Measurements from ENCODE around the gene SLC10A4.

The SLC10A4 gene

DNA sequence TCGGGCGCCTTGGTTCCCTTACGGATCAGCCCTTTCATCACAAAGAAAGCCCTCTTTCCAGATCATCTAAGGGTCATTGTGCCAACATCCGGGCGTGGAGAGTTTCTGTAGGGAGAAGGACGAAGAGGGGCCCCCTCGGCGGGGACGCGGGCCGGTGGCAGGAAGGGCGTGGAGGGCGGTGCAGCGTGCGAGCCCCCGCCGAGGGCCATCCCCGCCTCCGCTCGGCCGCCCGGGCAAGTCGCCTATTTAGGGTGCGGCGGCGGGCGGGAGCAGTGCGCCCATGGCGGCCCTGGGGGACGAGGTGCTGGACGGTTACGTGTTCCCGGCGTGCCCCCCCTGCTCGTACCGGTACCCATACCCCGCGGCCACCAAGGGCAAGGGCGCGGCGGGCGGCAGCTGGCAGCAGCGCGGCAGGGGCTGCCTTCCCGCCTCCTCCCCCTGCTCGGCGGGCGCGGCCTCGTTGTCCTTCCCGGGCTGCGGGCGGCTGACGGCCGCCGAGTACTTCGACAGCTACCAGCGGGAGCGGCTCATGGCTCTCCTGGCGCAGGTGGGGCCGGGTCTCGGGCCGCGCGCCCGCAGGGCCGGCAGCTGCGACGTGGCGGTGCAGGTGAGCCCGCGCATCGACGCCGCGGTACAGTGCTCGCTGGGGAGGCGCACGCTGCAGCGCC, 7.0 kb downstream of the SLC10A4 start, which contains the start of gene ZAR1:
Gene ZAR1, plus strand, starts transcription at position 241 of the 668 bp plus-strand sequence. Its CDS starts 40 bp downstream, at position 281.
- no peak for DNase-seq (ENCODE audit: low read depth)

DNA sequence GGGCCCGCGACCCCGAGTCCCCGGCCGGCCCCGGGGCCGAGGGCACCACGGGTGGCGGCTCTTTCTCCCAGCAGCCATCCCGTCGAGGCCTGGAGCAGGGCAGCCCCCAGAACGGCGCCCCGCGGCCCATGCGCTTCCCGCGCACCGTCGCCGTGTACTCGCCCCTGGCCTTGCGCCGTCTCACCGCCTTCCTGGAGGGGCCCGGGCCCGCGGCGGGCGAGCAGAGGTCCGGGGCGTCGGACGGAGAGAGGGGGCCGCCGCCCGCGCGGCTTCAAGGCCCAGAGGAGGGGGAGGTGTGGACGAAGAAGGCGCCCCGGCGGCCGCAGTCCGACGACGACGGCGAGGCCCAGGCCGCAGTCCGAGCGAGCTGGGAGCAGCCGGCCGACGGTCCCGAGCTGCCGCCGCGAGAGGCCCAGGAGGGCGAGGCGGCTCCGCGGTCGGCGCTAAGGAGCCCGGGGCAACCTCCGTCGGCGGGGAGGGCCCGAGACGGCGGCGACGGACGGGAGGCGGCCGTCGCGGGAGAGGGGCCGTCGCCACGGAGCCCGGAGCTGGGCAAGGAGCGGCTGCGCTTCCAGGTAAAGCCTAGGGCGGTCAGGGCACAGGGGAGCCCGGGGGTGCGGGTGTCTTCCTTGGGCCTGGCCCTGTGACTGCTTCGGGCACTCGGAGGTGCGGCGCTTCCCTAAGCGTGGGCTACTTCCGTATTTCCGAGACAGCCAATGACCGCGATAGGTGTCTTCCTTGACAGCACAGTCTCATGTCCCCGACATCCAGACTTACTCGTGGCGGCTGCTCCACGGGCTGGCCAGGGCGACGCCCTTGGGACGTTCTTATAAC, 7.8 kb downstream of the SLC10A4 start:
- DNase-seq (ENCODE audit: low read depth): no peak

DNA sequence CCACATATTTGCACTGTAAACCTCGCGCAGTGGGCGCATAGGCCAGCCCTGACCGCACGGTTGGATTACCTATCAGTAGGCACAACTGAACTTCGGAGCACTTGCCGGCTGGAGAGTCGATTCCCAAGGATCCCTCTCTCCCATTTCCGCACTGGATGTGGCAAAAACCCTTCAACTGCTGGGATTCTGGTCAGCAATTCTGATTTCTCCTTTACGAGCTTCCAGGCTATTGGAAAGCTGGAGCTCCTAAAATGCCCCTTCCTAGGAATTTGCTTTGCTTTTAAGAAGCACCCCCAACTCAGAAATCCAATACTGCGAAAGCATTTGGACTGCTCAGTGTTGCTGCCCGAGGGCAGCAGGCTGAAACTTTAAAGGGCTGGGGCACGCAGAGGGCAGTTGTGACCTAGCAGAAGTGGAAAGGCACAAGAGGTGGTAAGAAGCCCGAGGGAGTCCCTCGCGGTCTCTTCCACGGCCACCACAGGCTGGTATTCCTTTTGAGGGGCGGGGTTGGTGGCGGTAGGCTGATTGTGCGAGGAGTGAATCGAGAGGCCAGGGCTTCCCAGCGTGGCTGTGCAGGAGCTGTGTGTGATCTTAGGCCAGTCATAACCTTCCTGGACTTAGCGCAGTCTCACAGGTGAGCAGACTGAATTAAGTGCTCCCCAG, 8.5 kb downstream of the SLC10A4 start:
- DNase-seq (ENCODE audit: low read depth): no peak

DNA sequence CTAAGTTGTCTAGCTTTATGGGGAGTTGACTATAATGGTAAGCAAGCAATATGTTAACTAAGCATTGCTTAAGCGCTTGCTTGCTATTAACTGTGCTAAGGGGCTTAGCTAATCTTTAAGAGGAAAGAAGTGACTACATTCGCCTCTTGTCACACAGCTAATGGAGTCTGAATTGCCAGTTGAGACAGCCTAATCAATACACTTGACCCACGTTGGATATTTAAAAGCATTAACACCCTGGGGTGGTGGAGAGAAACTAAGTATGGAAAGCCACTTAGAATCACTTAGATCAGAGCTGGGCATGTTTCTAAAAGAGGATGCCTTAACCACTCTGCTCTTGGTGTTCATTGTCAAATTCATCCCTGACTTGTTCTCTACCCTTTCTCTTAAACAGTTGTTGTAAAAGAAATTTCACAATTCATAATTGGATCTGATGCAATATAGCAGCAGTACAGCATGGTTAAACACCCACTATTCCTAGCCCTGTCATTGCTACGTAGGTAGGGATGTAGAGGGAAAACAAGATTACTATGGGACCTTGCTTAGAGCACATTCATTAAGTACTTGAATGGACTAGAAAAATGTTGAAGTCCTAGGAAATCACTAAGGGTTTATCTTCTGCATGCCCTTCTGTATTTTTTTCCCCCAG, 10.4 kb downstream of the SLC10A4 start:
- DNase-seq (ENCODE audit: low read depth): no peak

DNA sequence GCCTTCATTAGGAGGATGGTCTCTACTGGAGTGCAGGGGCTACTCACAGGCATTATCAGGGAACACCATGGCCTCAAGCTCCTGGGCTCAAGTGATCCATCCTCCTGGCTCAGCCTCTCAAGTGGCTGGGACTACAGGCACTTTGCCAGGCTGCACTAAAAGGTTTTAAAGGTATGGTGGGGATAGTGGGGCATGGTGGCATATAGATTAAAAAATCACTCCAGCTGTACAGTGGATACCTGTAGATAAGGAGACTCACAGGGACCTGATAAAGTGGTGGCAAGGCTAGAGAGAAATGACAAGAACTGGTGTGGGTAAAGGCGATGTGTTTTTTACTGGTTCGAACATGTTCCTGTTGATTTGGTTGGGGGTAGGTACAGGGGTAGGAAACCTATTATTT, 12.8 kb downstream of the SLC10A4 start:
- DNase-seq (ENCODE audit: low read depth): no peak

DNA sequence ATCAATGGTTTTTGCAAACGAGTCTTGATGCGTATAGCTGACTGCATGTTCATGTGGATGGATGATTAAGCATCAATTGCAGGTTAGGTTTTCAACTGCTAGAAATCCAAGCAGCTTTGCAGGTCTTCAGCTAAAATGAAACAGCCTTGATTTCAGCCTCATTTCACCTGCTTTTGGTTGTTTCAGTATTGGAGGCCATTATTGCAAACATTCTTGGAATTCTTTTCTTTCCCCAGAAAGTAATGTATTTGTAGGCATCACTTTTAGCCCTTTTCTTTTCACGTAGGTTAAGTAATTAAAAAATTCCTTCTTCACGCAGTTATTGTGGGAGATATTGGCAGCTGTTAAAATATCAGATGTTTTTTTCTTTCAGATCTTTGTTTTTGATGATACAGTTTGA, 15.8 kb downstream of the SLC10A4 start:
- no peak for DNase-seq (ENCODE audit: low read depth)

DNA sequence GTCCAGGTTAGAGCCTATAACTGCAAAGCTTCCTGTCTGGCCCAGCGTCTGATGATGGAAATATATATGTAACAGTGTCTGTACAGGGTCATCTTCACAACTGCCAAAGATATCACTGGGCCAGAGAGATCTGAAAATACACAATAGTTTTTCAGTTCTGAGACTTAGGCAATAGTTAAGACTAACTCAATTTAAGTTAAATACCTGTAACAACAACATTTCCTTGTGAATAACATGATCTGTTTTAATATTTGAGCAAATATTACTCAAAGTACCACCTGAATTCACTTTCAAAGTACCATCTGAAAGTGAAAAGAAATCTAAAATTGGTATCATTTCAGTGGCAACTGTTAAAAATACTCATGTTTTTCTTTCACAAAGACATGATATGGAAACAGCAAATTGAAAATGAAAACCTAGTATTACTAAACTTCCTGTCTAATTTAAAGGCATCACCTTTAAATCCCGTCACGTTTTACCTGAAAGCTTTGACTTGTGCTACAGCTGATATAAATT, 16.5 kb downstream of the SLC10A4 start:
- no peak for DNase-seq (ENCODE audit: low read depth)

DNA sequence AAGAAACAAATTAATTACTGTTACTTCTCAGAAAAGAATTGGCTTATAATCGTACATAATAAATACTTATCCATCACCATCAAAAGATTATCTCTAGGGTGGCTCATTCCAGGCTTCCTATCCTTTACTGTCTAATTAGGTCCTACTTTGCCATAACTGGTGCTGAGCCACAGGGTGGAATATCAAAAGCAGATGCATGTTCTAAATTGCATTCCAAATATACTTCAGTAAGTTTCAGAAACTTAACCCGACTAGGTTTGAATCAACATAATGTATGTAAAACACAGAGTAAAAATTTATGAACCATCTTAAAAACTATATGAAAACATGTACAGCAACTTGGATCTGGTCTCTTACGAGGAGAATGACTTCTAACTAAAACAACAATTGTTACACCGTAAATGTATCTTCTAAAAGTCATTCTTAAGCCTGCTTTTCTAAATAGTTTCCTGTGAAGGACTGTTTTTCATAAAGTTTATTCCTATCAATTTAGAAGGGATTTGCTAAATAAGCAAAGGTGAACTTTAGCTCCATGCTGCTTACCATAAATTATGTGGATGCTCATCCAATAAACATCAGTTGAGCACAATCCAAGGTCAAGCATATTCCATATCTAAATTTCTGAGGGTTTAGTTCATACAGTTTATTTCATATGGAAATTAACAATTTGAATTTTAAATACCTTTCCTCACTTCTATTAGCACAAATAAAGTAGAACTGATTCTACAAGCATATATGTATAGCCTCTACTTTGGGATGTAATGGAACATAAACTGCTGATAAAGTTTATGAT, 20.3 kb downstream of the SLC10A4 start:
- no peak for DNase-seq (ENCODE audit: low read depth)

DNA sequence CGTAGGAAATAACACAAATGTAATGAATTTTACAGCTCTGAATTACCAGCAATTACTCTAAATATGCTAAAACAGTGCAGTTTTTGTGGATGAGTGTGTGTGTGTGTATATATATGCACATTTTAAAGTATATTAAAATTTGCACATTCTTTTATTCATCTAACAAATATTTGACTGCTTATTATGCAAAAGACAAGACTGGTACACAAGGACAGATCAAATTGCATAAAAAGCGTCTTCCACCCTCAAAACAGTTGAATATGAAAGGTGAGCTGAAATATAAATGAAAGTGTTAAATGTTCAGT, 20.8 kb downstream of the SLC10A4 start:
- no peak for DNase-seq (ENCODE audit: low read depth)

DNA sequence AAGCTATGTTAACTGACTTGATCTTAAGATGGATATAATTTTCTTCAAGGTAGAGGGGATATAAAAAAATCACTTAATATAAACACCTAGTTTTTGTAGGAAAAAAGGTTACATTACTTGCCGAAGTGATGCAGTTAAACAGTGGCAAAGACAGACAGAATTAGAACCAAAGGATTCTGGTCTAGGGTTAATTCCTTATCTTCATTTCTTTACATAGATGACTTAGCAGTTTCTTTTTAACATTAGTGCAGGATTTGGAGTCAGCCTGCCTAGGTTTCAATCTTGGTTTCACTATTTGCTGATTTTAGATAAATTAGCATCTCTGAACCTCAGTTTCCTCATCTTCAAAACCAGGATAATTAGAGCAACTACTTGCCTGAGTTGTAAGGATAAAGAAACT, 21.2 kb downstream of the SLC10A4 start:
- DNase-seq (ENCODE audit: low read depth): no peak

DNA sequence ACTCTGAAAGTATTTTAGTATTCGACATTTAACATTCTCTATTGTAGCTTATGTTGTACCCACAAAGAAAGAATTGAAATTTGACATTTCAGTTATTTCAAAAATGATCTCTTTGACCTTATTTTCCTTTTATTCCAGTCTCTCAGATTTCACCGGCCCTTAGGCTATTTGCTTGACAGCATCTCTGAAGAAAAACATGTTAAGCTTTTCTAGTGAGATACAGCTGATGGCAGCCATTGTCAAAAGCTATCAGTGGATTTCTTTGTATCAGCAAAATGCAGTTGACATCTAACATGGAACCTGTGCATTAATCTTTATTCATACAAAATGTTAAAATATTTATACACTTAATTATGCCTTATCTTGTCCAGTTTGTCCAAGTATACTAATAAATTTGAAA, 23.6 kb downstream of the SLC10A4 start:
- no peak for DNase-seq (ENCODE audit: low read depth)

DNA sequence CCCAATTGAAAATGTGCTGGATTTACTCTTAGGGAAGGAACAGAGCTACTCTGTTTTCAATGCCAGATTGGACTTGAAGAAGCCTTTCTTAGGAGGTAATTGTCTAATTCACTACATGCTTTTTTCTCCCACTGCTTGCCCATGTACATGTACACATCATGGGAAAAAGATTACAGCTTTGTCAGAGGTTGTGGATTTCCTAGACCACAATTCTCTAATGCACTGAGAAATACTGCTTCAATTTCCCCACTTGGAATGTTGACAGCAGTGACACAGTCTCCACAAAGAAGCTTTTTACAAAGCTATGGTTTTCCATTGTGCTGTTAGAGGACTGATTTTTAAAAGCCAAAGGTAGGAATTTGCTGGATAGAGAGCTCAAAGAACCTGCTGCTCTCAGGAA, 26.4 kb downstream of the SLC10A4 start:
- no peak for DNase-seq (ENCODE audit: low read depth)

DNA sequence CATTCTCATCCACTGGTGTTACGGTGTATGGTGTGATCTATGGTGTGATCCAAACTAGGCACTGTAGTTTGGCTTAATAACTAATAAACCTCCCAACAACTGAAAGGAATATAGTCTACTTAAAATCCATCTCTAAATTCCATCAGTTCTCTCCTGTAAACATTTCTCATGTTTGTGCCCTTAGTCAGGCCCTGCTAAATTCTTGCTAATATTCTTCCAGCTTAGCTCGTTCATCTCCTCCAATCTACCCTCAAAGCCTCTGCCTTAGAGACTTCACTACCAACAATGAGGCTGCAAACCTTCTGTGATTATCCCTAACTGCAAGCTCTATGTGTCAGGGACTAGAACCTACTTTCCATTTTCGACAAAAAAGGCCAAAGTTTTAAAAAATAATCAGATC, 35.0 kb downstream of the SLC10A4 start:
- no peak for DNase-seq (ENCODE audit: low read depth)

DNA sequence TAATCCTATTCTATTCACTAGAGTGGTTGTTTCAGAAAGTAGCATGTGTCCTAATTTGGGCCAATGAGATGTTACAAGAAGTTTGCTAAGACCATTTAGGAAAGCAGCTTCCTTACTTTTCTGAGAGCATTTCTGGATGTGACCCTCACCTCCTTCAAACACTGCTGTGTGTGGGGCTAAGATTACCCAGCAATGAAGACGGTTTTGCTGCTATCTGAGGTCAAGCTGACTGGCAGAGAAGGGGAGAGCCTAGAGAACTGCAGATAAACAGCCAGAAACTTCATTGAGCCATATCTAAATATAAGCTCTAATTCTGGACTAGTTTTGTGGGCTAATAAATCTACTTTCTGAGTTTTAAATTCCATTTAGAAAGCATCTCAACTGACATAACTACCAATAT, 43.3 kb downstream of the SLC10A4 start:
- DNase-seq (ENCODE audit: low read depth): no peak

DNA sequence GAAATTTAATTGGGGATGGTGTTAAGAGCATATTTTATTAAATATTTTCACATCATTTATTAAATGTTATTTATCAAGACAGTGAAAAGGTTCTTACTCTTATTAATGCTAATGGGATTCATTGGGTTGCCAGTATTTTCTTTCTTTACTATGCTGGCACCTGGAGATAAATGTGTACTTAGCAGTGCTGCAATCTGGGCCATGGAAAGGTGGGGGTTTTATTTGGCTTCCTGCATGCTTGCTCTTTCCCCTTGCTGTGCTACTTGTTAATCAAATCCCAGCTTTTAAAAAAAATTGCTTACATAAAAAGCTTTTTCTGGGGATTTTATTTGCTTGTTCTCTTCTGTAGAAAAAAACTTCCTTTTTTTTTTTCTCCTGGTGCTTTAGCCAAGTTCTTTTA, 55.2 kb downstream of the SLC10A4 start:
- DNase-seq (ENCODE audit: low read depth): no peak

Data from stimulated activated CD8-positive, alpha-beta memory T cell treated with anti-CD3 and anti-CD28 coated beads, Interleukin-12 subunit alpha, Interleukin-12 subunit beta, amount 100 ng/mL, for 1 hour (primary cell).